ENCODE results near the gene FHAD1. TPM values are rescaled to one million over a fixed set of nuclear protein-coding genes. Genes with fewer than 3 reads are reported as not detected.
"Not testable (repeated sequence)": the region's sequence is repeated elsewhere in the genome, so short reads cannot be mapped to it uniquely, and the experiment has no call there.

The FHAD1 gene
- total RNA-seq, 1 donor from 2014 or later, result not detected

DNA sequence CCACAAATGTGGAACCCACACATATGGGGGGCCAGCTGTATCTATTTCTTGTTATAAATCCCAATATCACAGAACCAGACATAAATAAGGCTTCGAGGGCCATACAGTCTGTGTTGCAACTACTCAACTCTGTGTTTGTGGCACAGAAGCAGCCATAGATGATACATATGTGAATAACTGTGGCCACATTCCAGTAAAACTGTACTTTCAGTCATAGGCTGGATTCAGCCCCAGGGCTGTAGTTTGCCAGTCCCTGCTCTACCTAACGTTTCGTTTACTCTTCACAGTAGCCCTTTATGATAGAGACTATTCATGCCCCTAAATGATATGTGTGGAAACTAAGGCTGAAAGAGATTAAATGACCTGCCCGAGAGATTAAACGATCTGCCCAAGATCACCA is 48.7 kb downstream of the FHAD1 start:
- H3K4me1 Mint-ChIP-seq (ENCODE audit: low read depth), result no peaks in the 10 kb centered on the region
- H3K9me3 Mint-ChIP-seq (ENCODE audit: low read depth), result peaks cover 5% of the 10 kb centered on the region
- H3K27me3 Mint-ChIP-seq (ENCODE audit: low read depth), result no peaks in the 10 kb centered on the region
- H3K27ac Mint-ChIP-seq (ENCODE audit: unreplicated experiment), result no peak overlapping the region
- H3K36me3 Mint-ChIP-seq (ENCODE audit: low read depth), result no peaks in the 10 kb centered on the region
- TF ChIP-seq, protein P1, sequence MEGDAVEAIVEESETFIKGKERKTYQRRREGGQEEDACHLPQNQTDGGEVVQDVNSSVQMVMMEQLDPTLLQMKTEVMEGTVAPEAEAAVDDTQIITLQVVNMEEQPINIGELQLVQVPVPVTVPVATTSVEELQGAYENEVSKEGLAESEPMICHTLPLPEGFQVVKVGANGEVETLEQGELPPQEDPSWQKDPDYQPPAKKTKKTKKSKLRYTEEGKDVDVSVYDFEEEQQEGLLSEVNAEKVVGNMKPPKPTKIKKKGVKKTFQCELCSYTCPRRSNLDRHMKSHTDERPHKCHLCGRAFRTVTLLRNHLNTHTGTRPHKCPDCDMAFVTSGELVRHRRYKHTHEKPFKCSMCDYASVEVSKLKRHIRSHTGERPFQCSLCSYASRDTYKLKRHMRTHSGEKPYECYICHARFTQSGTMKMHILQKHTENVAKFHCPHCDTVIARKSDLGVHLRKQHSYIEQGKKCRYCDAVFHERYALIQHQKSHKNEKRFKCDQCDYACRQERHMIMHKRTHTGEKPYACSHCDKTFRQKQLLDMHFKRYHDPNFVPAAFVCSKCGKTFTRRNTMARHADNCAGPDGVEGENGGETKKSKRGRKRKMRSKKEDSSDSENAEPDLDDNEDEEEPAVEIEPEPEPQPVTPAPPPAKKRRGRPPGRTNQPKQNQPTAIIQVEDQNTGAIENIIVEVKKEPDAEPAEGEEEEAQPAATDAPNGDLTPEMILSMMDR (IDR thresholded peaks at IDR 0.05), result no peak
- no peak overlapping the region for H3K4me3 Mint-ChIP-seq (ENCODE audit: unreplicated experiment)
- DNase-seq (ENCODE audit: low spot score), result no peak

DNA sequence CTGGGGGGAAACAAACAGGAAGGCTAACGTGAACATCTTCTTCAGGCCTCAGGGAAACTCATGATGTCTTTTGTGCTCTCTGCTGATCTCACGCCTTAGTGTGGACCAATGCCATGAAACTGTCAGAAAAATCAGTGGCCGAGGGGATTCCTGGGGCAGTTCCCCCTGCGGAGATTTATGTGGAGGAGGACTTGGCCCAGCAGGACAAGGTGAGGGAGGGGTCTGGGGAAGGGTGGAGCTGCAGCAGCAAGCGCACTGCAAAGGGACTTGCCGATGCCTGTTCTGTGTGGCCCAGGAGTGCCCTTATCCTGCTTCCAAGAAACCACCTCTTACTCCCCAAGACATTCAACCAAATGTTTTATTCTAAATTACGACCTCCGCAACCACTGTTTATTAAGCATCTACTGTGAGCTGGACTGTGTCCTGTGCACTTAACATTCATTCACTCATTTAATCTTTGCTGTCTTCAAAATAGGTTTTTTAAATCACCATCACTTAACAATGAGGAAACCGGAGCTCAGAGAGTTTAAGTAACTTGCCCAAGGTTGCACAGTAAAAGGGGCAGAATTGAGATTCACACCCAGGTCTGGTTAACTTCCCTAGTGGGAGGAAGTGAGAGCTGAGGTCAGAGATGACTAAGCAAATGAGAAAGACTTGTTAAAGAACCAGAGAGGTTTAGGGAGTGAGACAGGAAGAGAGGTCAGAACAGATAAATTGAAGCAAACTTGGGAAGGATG is 49.7 kb downstream of the FHAD1 start:
- Mint-ChIP-seq H3K4me3 (ENCODE audit: unreplicated experiment) (no peak overlapping the region), H3K9me3 (ENCODE audit: low read depth) (peaks cover 5% of the 10 kb centered on the region), H3K27ac (ENCODE audit: unreplicated experiment) (no peak overlapping the region), H3K27me3 (ENCODE audit: low read depth) (no peaks in the 10 kb centered on the region), H3K4me1 (ENCODE audit: low read depth) (no peaks in the 10 kb centered on the region), H3K36me3 (ENCODE audit: low read depth) (no peaks in the 10 kb centered on the region)
- TF ChIP-seq, protein P1 (IDR thresholded peaks at IDR 0.05), result no peak
- no peak for DNase-seq (ENCODE audit: low spot score)

DNA sequence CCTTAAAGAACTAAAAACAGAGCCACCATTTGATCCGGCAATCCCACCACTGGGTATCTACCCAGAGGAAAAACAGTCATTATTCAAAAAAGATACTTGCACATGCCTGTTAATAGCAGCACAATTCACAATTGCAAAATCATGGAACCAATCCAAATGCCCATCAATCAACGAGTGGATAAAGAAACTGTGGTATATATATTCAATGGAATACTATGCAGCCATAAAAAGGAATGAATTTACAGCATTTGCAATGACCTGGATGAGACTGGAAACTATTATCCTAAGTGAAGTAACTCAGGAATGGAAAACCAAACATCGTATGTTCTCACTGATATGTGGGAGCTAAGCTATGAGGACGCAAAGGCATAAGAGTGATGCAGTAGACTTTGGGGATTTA is 51.0 kb downstream of the FHAD1 start:
- not testable (repeated sequence) for H3K4me3 Mint-ChIP-seq (ENCODE audit: unreplicated experiment); H3K27me3 Mint-ChIP-seq (ENCODE audit: low read depth); H3K9me3 Mint-ChIP-seq (ENCODE audit: low read depth); H3K4me1 Mint-ChIP-seq (ENCODE audit: low read depth); H3K27ac Mint-ChIP-seq (ENCODE audit: unreplicated experiment); H3K36me3 Mint-ChIP-seq (ENCODE audit: low read depth); DNase-seq (ENCODE audit: low spot score)

DNA sequence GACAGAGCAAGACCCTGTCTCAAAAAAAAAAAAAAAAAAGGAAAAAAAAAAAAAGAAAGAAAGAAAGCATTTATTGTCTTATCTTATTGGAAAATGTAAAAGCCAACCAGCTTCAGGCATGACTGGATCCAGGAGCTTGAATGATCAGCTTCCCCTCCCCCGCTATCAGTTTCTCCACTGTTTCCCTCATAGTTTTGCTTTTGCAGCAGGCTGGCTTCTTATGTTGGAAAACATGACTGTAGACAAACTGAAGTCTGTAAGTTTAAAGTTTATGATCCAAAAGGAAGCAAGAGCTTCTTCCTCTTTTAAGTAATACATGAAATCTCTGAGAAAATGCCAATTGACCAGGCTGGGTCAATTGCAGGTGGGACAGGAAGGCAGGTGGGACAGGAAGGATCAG is 52.2 kb downstream of the FHAD1 start:
- H3K27me3 Mint-ChIP-seq (ENCODE audit: low read depth), result no peaks in the 10 kb centered on the region
- no peak for DNase-seq (ENCODE audit: low spot score)

DNA sequence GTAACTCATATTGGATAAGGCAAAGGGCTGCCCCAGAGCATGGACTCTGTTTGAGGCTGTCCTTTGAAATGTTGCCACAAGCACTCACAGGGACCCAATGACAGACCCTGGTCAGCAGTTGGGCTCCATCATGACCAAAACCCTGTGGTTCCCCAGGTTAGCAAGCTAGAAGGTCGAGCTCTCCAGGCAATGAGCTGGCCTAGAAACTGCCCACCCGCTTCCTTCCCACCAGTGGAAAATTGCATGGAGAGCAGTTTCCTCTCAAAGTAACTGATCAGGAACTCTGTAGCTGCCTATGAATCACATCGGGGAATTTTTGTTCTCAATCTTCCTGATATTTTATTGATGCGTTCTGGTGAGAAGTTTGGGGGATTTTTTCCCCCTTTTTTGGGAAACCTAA is 52.8 kb downstream of the FHAD1 start:
- Mint-ChIP-seq H3K9me3 (ENCODE audit: low read depth) (peaks cover 5% of the 10 kb centered on the region), H3K36me3 (ENCODE audit: low read depth) (no peaks in the 10 kb centered on the region), H3K4me3 (ENCODE audit: unreplicated experiment) (no peak overlapping the region), H3K27me3 (ENCODE audit: low read depth) (no peaks in the 10 kb centered on the region), H3K4me1 (ENCODE audit: low read depth) (peaks cover 2% of the 10 kb centered on the region), H3K27ac (ENCODE audit: unreplicated experiment) (no peak overlapping the region)
- TF ChIP-seq, protein P1 (IDR thresholded peaks at IDR 0.05), result no peak
- DNase-seq (ENCODE audit: low spot score), result no peak

More for the DNA sequence above, 52.2 kb downstream of the FHAD1 start:
- no peak overlapping the region for H3K27ac Mint-ChIP-seq (ENCODE audit: unreplicated experiment)
- H3K9me3 Mint-ChIP-seq (ENCODE audit: low read depth), result peaks cover 5% of the 10 kb centered on the region
- no peaks in the 10 kb centered on the region for H3K36me3 Mint-ChIP-seq (ENCODE audit: low read depth)
- no peak overlapping the region for H3K4me3 Mint-ChIP-seq (ENCODE audit: unreplicated experiment)
- TF ChIP-seq, protein P1 (IDR thresholded peaks at IDR 0.05), result no peak
- H3K4me1 Mint-ChIP-seq (ENCODE audit: low read depth), result no peaks in the 10 kb centered on the region

DNA sequence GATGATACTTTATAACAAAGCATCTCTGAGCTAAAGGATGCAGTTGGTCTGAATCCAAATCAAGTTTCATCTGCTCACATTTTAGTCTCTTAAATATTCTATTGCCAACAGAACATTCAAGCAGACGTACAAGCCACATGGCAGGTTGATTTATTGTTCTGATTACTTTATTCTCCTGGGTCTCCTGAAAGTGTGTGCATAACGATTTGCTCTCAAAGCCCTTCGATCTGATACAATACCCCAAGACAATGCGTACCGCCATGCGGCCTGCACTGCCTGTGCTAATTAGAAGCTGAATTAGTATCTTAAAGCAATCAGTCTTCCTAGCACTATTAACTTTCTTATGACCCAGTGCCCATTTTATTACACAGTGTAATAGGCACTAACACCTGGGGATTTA is 56.9 kb downstream of the FHAD1 start:
- H3K36me3 Mint-ChIP-seq (ENCODE audit: low read depth), result no peaks in the 10 kb centered on the region
- H3K27me3 Mint-ChIP-seq (ENCODE audit: low read depth), result no peaks in the 10 kb centered on the region
- H3K9me3 Mint-ChIP-seq (ENCODE audit: low read depth), result no peaks in the 10 kb centered on the region
- no peak overlapping the region for H3K4me3 Mint-ChIP-seq (ENCODE audit: unreplicated experiment)
- TF ChIP-seq, protein P1 (IDR thresholded peaks at IDR 0.05), result no peak
- peaks cover 11% of the 10 kb centered on the region for H3K4me1 Mint-ChIP-seq (ENCODE audit: low read depth)
- no peak for DNase-seq (ENCODE audit: low spot score)
- no peak overlapping the region for H3K27ac Mint-ChIP-seq (ENCODE audit: unreplicated experiment)
